IPS-18a (cell line): ENCODE results near the gene LIMS1.
"Not testable (repeated sequence)": the region's sequence is repeated elsewhere in the genome, so short reads cannot be mapped to it uniquely, and the experiment has no call there.

Experiments used
- H3K27ac ChIP-seq: one replicate; pipeline ENCODE4 v1.5.1; 2013; ENCODE audit warnings: low read length
- H3K27me3 ChIP-seq: one replicate; pipeline ENCODE4 v1.6.1; 2013; ENCODE audit warnings: mild to moderate bottlenecking, low read length; ENCODE audit not compliant: control insufficient read depth, insufficient read depth
- H3K36me3 ChIP-seq: one replicate; pipeline ENCODE4 v1.6.1; 2013; ENCODE audit warnings: low read depth, low read length; ENCODE audit not compliant: control insufficient read depth
- H3K4me1 ChIP-seq: one replicate; pipeline ENCODE4 v1.6.1; 2013; ENCODE audit warnings: low read depth, low read length; ENCODE audit not compliant: control insufficient read depth
- H3K4me3 ChIP-seq: one replicate; pipeline ENCODE4 v1.5.1; 2013; ENCODE audit warnings: low read length
- H3K9ac ChIP-seq: one replicate; pipeline ENCODE4 v1.6.1; 2013; ENCODE audit warnings: mild to moderate bottlenecking, low read length, moderate library complexity
- H3K9me3 ChIP-seq: one replicate; pipeline ENCODE4 v1.6.1; 2013; ENCODE audit warnings: low read depth, low read length; ENCODE audit not compliant: control insufficient read depth

The LIMS1 gene

DNA sequence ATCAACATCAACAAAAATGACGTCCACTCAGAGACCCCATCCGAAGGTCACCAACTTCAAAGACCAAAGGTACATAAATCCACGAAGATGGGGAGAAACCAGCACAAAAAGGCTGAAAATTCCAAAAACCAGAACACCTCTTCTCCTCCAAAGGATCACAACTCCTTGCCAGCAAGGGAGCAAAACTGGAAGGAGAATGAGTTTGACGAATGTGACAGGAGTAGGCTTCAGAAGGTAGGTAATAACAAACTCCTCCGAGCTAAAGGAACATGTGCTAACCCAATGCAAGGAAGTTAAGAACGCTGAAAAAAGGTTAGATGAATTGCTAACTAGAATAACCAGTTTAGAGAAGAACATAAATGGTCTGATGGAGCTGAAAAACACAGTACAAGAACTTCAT lies 110.2 kb downstream of the LIMS1 start:
- not testable (repeated sequence) for H3K9me3 ChIP-seq, H3K27me3 ChIP-seq, H3K9ac ChIP-seq, H3K4me1 ChIP-seq, H3K27ac ChIP-seq, H3K36me3 ChIP-seq, H3K4me3 ChIP-seq

DNA sequence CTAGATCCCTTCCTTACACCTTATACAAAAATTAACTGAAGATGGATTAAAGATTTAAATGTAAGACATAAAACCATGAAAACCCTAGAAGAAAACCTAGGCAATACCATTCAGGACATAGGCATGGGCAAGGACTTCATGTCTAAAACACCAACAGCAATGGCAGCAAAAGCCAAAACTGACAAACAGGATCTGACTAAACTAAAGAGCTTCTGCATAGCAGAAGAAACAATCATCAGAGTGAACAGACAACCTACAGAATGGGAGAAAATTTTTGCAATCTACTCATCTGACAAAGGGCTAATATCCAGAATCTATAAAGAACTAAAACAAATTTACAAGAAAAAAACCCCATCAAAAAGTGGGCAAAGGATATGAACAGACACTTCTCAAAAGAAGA lies 114.5 kb downstream of the LIMS1 start:
- not testable (repeated sequence) for H3K27me3 ChIP-seq, H3K27ac ChIP-seq, H3K36me3 ChIP-seq, H3K9me3 ChIP-seq, H3K9ac ChIP-seq, H3K4me3 ChIP-seq, H3K4me1 ChIP-seq

DNA sequence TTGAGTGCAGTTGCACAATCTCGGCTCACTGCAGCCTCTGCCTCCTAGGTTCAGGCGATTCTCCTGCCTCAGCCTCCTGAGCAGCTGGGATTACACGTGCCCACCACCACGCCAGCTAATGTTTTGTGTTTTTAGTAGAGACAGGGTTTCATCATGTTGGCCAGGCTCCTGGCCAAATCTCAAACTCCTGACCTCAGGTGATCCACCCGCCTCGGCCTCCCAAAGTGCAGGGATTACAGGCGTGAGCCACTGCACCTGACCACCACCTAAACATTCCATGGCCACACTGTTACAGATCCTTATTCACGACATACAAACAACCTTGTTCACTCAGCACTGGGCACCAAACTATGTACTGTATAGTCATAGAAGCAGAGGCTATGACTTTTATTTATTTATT lies 116.2 kb downstream of the LIMS1 start:
- not testable (repeated sequence) for H3K27ac ChIP-seq, H3K9me3 ChIP-seq, H3K4me3 ChIP-seq, H3K9ac ChIP-seq, H3K4me1 ChIP-seq, H3K36me3 ChIP-seq, H3K27me3 ChIP-seq

DNA sequence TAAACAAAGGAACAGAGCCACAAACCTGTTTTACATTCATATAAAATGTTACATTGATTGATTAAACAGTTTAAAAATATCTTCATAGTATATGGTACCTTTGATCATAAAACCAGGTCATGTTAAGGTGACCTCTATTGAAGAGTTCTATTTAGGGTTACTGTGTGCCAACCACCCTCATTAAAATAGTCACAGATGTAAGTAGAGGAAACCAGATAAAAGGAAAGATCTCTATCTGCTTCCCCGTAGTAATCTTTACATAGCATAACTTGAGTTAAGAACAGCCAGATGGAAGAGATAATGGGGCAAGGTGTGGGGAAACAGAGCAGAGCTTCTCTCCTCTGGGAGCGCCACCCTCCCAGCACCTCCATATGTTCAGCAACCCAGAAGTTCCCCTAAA lies 117.2 kb downstream of the LIMS1 start:
- H3K9me3 ChIP-seq, H3K36me3 ChIP-seq, H3K9ac ChIP-seq, H3K27me3 ChIP-seq, H3K4me1 ChIP-seq, H3K4me3 ChIP-seq, H3K27ac ChIP-seq: not testable (repeated sequence)

DNA sequence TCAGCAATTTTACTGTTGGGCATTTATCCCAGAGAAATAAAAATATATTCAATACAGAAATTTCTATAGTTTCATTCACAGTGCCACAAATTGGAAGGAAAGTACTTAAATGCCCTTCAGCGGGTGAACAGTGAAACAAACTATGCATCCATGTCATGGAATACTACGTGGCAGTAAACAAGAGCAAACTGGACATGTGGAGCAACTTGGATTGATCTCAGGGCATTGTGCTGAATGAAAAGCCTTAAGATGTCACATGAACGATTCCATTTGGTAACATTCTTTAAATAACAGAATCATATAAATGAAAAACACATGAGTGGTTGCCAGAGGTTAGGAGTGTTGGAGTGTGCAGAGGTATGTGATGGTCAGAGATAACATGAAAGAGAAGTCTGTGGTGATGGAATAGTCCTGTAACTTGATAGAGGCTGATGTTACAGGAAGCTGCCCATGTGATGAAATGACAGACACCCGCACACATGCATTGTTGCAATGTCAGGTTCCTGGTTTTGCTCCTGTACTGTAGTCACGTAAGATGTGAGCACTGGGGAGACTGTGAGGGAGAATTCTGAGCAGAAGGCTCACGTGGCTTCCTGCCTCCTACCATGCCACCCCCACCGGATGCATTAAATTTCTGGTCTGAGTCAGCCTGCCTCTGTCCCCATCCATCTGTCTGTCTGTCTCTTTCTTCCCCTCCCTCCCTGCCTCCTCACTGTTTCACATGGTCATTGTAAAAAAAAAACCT lies 118.1 kb downstream of the LIMS1 start:
- H3K9me3 ChIP-seq, H3K27ac ChIP-seq, H3K4me1 ChIP-seq, H3K4me3 ChIP-seq, H3K9ac ChIP-seq, H3K36me3 ChIP-seq, H3K27me3 ChIP-seq: not testable (repeated sequence)

DNA sequence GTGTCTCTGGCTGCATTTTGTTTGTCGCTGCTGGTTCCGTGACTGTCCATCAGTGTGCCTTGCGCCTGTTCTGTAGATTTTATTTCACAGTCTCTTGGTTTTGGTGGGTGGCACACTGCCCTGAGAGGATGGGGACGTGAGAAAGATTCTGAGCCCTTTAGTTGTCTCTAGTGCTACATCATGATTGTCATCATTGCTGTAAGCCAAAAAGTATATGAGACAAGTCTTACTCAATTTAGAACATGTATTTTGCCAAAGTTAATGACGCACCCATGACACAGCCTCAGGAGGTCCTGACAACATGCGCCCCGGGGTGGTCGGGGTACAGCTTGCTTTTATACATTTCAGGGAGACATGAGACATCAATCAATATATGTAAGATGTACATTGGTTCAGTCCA lies 119.2 kb downstream of the LIMS1 start:
- H3K27ac ChIP-seq, H3K4me3 ChIP-seq, H3K9ac ChIP-seq: not testable (repeated sequence)

DNA sequence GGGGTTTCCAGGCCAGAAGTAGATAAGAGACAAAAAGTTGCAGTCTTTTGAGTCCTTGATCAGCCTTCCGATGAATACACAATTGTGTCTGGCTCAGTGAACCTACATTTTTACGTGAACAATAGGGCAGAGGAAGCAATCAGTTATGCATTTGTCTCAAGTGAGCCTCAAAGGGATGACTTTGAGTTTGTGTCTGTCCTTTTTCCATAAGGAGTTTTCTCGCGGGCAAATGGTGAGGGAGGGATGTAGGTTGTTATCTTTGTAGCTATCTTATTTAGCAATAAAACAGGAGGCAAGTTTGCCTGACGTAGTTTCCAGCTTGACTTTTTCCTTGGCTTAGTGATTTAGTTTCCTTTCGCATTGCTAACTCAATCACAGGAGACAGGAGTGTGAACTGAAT lies 119.6 kb downstream of the LIMS1 start:
- H3K4me3 ChIP-seq, H3K27me3 ChIP-seq, H3K27ac ChIP-seq, H3K9ac ChIP-seq, H3K4me1 ChIP-seq, H3K9me3 ChIP-seq, H3K36me3 ChIP-seq: not testable (repeated sequence)

More for the DNA sequence above, 119.2 kb downstream of the LIMS1 start:
- H3K27me3 ChIP-seq, H3K9me3 ChIP-seq, H3K36me3 ChIP-seq, H3K4me1 ChIP-seq: not testable (repeated sequence)

DNA sequence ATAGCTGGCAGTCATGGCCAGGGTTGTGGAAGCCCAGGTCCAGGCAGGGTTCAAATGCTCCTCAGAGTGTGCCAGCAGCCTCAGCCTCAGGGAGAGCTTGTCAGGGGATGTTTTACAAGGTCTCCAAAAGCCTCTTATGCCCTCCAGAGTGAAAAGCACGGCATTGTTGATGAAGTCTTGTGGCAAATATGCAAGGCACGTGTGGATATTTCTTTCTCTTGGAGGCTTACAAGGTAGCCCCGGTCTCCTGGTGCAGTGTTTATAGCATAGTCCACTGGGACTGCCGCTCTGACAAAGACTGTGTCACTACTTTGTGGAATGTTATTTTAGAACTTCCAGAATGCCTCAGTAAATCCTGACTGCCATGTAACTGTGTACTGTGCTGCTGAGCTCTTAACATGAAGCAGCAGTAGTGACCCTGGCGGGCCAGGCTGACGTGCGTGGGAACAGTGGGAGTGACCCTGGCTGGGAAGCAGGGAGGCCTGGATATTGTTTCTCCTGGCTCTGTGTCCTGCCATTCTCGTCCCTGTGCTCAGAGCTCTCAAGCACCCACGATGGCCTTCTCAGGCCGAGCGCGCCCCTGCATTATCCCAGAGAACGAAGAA lies 120.4 kb downstream of the LIMS1 start:
- H3K4me3 ChIP-seq, H3K36me3 ChIP-seq, H3K27ac ChIP-seq, H3K27me3 ChIP-seq, H3K9ac ChIP-seq, H3K9me3 ChIP-seq, H3K4me1 ChIP-seq: not testable (repeated sequence)

DNA sequence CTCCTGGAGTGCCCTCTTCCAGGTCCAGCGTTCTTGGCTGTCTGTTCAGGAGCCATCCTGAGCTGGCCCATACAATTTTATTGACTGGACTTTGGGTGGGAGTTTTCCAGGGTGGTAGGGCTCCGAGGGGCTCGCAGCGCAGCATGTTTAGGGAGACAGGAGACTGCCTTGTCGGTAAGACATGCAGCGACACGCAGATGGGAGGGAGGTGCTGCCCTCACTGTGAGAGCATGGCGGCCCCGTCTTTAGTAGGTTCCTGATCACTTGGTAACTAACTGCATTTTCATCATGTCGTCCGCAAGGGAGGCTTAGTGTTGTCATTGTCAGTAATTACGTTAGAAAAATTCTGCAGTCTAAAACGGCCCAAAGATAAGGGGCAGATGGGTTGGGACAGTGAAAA lies 121.0 kb downstream of the LIMS1 start:
- H3K36me3 ChIP-seq, H3K27ac ChIP-seq, H3K4me3 ChIP-seq, H3K27me3 ChIP-seq, H3K4me1 ChIP-seq, H3K9me3 ChIP-seq, H3K9ac ChIP-seq: not testable (repeated sequence)

DNA sequence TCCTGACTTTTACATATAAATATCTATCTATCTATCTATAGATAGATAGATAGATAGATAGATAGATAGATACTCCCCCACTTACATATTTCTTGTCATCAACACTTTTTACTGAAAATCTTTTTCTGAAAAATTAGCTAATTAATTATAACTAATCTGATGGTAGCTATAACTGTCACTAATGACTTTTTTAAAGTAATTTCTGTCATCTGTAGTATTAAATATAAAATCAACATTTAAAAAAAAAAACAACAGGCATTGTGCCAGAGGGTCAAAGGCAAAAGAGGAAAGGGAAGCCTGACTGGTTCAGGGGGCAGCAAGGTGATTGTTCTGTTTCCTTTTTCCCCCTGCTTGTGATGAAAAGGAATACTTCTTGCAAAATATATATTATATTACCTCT lies 122.0 kb downstream of the LIMS1 start:
- not testable (repeated sequence) for H3K4me1 ChIP-seq, H3K4me3 ChIP-seq, H3K36me3 ChIP-seq, H3K9ac ChIP-seq, H3K27ac ChIP-seq, H3K27me3 ChIP-seq, H3K9me3 ChIP-seq

DNA sequence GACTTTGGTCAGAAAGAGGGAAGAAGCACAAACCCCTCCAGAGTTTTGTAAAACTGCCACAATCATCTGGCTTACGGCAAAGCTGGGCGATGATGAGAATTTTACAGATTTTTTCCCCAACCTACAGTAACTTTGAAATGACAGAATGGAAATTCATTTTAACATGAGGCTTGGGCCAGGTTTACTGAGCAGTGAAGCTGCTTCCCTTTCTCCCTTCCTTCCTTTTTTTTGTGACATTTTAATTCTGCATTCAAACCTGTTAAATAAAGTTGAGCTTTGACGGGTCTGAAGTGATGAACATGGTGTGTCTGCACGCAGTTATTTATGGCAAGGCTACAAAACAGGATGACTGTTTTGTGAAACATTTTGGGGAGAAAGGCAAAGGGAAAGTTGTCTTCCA lies 123.2 kb downstream of the LIMS1 start:
- not testable (repeated sequence) for H3K27me3 ChIP-seq, H3K9me3 ChIP-seq, H3K4me1 ChIP-seq, H3K4me3 ChIP-seq, H3K36me3 ChIP-seq, H3K27ac ChIP-seq, H3K9ac ChIP-seq

DNA sequence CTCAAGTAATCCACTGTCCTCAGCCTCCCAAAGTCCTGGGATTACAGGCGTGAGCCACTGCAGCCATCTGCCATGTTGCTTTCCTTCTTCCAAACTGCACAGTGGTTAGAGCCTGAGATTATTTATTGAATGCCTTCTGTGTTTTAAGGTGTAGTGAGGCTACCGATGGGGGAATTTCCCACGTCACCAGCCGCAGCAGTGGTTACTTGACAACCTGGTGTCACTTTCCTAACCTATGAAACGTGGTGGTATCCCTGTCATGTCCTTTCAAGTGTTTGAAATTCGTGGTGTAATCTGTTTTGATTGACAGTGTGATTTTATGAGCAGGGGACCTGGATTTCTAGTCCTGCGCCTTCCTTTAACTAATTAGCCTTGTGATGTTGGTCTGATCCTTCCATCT lies 124.3 kb downstream of the LIMS1 start:
- not testable (repeated sequence) for H3K27ac ChIP-seq, H3K9me3 ChIP-seq, H3K27me3 ChIP-seq, H3K9ac ChIP-seq, H3K4me3 ChIP-seq, H3K4me1 ChIP-seq, H3K36me3 ChIP-seq
